ENCODE measurements around the gene NSMCE1. TPM values are rescaled to one million over a fixed set of nuclear protein-coding genes. Genes with fewer than 3 reads are reported as not detected.

NSMCE1 gene
- total and polyA plus RNA-seq, 4 donors = 16.5 to 39.0 (median 21.7) TPM

- WGBS = 88% methylated on average over 10 of the region's 10 CpGs
- DNase-seq (ENCODE audit: low spot score) = no peak
- Histone ChIP-seq H3K9me3 (ENCODE audit: control insufficient read depth in 4 of 4, low read length in 3 of 4) (no peaks in the 10 kb centered on the region), H3K4me3 (ENCODE audit: low read depth in 1 of 3, low read length in 3 of 3) (no peak overlapping the region), H3K9ac (ENCODE audit: low read depth in 1 of 2, low read length in 2 of 2) (no peak overlapping the region), H3K4me1 (ENCODE audit: control insufficient read depth in 4 of 4, insufficient read depth in 4 of 4, low read length in 3 of 4) (peaks cover 2 to 60% (median 30%) of the 10 kb centered on the region in 4 donors), H3K27me3 (ENCODE audit: control insufficient read depth in 4 of 4, insufficient read depth in 4 of 4, low read length in 3 of 4) (no peaks in the 10 kb centered on the region), H3K36me3 (ENCODE audit: control insufficient read depth in 4 of 4, insufficient read depth in 3 of 4, low read depth in 1 of 4, low read length in 3 of 4) (peaks cover 8 to 14% (median 13%) of the 10 kb centered on the region in 4 donors), H3K27ac (ENCODE audit: low read depth in 1 of 2, low read length in 2 of 2) (no peak overlapping the region)
- TF ChIP-seq REST (IDR thresholded peaks at IDR 0.05) = no peak
- TF ChIP-seq, protein P1, sequence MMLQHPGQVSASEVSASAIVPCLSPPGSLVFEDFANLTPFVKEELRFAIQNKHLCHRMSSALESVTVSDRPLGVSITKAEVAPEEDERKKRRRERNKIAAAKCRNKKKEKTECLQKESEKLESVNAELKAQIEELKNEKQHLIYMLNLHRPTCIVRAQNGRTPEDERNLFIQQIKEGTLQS (IDR thresholded peaks at IDR 0.05) = no peak
- no peak for TF ChIP-seq SP1 (IDR thresholded peaks at IDR 0.05)
- TF ChIP-seq CTCF (IDR thresholded peaks at IDR 0.05; ENCODE audit: low read depth, low read length, missing input control) = no peak
- no peak for TF ChIP-seq FOXA2 (IDR thresholded peaks at IDR 0.05)
- no peak for TF ChIP-seq HNF4G (IDR thresholded peaks at IDR 0.05)
- TF ChIP-seq, protein P2, sequence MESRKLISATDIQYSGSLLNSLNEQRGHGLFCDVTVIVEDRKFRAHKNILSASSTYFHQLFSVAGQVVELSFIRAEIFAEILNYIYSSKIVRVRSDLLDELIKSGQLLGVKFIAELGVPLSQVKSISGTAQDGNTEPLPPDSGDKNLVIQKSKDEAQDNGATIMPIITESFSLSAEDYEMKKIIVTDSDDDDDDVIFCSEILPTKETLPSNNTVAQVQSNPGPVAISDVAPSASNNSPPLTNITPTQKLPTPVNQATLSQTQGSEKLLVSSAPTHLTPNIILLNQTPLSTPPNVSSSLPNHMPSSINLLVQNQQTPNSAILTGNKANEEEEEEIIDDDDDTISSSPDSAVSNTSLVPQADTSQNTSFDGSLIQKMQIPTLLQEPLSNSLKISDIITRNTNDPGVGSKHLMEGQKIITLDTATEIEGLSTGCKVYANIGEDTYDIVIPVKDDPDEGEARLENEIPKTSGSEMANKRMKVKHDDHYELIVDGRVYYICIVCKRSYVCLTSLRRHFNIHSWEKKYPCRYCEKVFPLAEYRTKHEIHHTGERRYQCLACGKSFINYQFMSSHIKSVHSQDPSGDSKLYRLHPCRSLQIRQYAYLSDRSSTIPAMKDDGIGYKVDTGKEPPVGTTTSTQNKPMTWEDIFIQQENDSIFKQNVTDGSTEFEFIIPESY (IDR thresholded peaks at IDR 0.05) = no peak
- no peak for TF ChIP-seq TAF1 (conservative IDR thresholded peaks at IDR 0.05)
- TF ChIP-seq NR2F2 (IDR thresholded peaks at IDR 0.05) = no peak
- no peak for TF ChIP-seq YY1 (IDR thresholded peaks at IDR 0.05)
- TF ChIP-seq JUND (IDR thresholded peaks at IDR 0.05) = no peak
- no peak for TF ChIP-seq GABPA (IDR thresholded peaks at IDR 0.05 in 1 of 2, conservative IDR thresholded peaks at IDR 0.05 in 1 of 2)
- TF ChIP-seq EGR1 (IDR thresholded peaks at IDR 0.05; ENCODE audit: low read depth in 2 of 2) = no peak
- TF ChIP-seq, protein P3, sequence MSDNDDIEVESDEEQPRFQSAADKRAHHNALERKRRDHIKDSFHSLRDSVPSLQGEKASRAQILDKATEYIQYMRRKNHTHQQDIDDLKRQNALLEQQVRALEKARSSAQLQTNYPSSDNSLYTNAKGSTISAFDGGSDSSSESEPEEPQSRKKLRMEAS (IDR thresholded peaks at IDR 0.05) = no peak
- no peak for TF ChIP-seq HNF4A (conservative IDR thresholded peaks at IDR 0.05)
Observed at GRCh38 chr16:27219161-27219560, 49.4 kb downstream of the NSMCE1 start.

DNA sequence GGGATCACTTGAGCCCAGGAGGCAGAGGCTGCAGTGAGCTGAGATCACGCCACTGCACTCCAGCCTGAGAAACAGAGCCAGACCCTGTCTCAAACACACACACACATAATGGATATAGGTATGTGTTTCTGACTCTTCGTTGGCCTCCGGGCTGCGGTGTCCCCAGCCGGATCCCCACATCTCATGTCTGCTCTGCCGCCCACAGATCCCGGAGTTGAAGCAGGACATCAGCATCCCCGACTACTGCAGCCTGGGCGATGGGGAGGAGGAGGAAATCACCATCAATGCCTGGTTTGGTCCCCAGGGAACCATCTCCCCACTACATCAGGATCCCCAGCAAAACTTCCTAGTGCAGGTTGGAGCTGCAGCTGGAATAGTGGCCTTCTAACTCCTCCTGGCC, 49.8 kb downstream of the NSMCE1 start:
- WGBS = 95% methylated on average over 9 of the region's 9 CpGs
- Histone ChIP-seq H3K4me3 (ENCODE audit: low read depth in 1 of 3, low read length in 3 of 3) (no peak overlapping the region), H3K36me3 (ENCODE audit: control insufficient read depth in 4 of 4, insufficient read depth in 3 of 4, low read depth in 1 of 4, low read length in 3 of 4) (peaks cover 8 to 14% (median 13%) of the 10 kb centered on the region in 4 donors), H3K9me3 (ENCODE audit: control insufficient read depth in 4 of 4, low read length in 3 of 4) (no peaks in the 10 kb centered on the region), H3K27ac (ENCODE audit: low read depth in 1 of 2, low read length in 2 of 2) (no peak overlapping the region), H3K9ac (ENCODE audit: low read depth in 1 of 2, low read length in 2 of 2) (no peak overlapping the region), H3K27me3 (ENCODE audit: control insufficient read depth in 4 of 4, insufficient read depth in 4 of 4, low read length in 3 of 4) (no peaks in the 10 kb centered on the region), H3K4me1 (ENCODE audit: control insufficient read depth in 4 of 4, insufficient read depth in 4 of 4, low read length in 3 of 4) (peaks cover 2 to 60% (median 32%) of the 10 kb centered on the region in 4 donors)
- TF ChIP-seq FOXA1 (IDR thresholded peaks at IDR 0.05) = no peak
- TF ChIP-seq JUND (IDR thresholded peaks at IDR 0.05) = no peak
- DNase-seq (ENCODE audit: low spot score) = no peak
